Neural progenitor cell (in vitro differentiated cells): ENCODE measurements around the gene PFDN4. TPM values are rescaled to one million over a fixed set of nuclear protein-coding genes. Genes with fewer than 3 reads are reported as not detected.

Source experiments
- DNase-seq: peaks from one replicate; pipeline ENCODE4 v3.0.0-alpha.2; 2016; ENCODE audit warnings: low spot score
- H2AFZ ChIP-seq: fragments of 200-600 bp; sonication (generic); replicated peaks from 2 replicates; pipeline ENCODE4 v1.6.1; 2016; ENCODE audit warnings: antibody characterized with exemption
- H3F3A ChIP-seq: fragments of 200-600 bp; sonication (generic); 2 replicates; pipeline ENCODE4 v1.6.1; 2016; ENCODE audit warnings: antibody characterized with exemption, low read depth
- H3K27ac ChIP-seq: fragments of 200-600 bp; sonication (generic); 2 replicates; pipeline ENCODE4 v1.5.1; 2016; ENCODE audit warnings: mild to moderate bottlenecking
- H3K27me3 ChIP-seq: fragments of 200-600 bp; sonication (generic); 2 replicates; pipeline ENCODE4 v1.6.1; 2016; ENCODE audit warnings: mild to moderate bottlenecking, moderate library complexity
- H3K36me3 ChIP-seq: fragments of 200-600 bp; sonication (generic); 2 replicates; pipeline ENCODE4 v1.5.1; 2016
- H3K4me1 ChIP-seq: fragments of 200-600 bp; sonication (generic); 2 replicates; pipeline ENCODE4 v1.6.1; 2016; ENCODE audit warnings: mixed run types
- H3K4me2 ChIP-seq: fragments of 200-600 bp; sonication (generic); 2 replicates; pipeline ENCODE4 v1.6.1; 2016
- H3K4me3 ChIP-seq: fragments of 200-600 bp; sonication (generic); 2 replicates; pipeline ENCODE4 v1.5.1; 2016
- H3K79me2 ChIP-seq: fragments of 200-600 bp; sonication (generic); 2 replicates; pipeline ENCODE4 v1.6.1; 2016; ENCODE audit warnings: low read depth
- H3K9ac ChIP-seq: fragments of 200-600 bp; sonication (generic); 2 replicates; pipeline ENCODE4 v1.6.1; 2016
- H3K9me3 ChIP-seq: fragments of 200-600 bp; sonication (generic); 2 replicates; pipeline ENCODE4 v1.5.1; 2016; ENCODE audit warnings: low read depth
- H4K20me1 ChIP-seq: fragments of 200-600 bp; sonication (generic); 2 replicates; pipeline ENCODE4 v1.6.1; 2016; ENCODE audit warnings: low read depth
- H3K27ac Mint-ChIP-seq: 3 replicates; pipeline ENCODE4 v1.8.0; 2021; ENCODE audit warnings: mixed read lengths
- H3K27me3 Mint-ChIP-seq: 2 replicates; pipeline ENCODE4 v1.8.0; 2022; ENCODE audit warnings: low read depth, mild to moderate bottlenecking, inconsistent platforms, moderate library complexity, mixed read lengths; ENCODE audit not compliant: insufficient read depth
- H3K36me3 Mint-ChIP-seq: 3 replicates; pipeline ENCODE4 v1.8.0; 2021; ENCODE audit warnings: mixed read lengths
- H3K4me1 Mint-ChIP-seq: 3 replicates; pipeline ENCODE4 v1.8.0; 2021; ENCODE audit warnings: mixed read lengths
- H3K4me3 Mint-ChIP-seq: 3 replicates; pipeline ENCODE4 v1.8.0; 2021; ENCODE audit warnings: mild to moderate bottlenecking, moderate library complexity, mixed read lengths
- H3K9me3 Mint-ChIP-seq: 3 replicates; pipeline ENCODE4 v1.8.0; 2020; ENCODE audit warnings: mixed read lengths
- CTCF ChIP-seq: fragments of 200-600 bp; sonication (generic); IDR thresholded peaks from 2 replicates; pipeline ENCODE4 v1.5.1; 2017; ENCODE audit warnings: antibody characterized with exemption, mild to moderate bottlenecking
- EZH2 ChIP-seq: fragments of 200-600 bp; sonication (generic); IDR thresholded peaks from 2 replicates; pipeline ENCODE4 v1.6.1; 2017; ENCODE audit warnings: antibody characterized with exemption, mild to moderate bottlenecking, moderate library complexity
- EZH2phosphoT487 ChIP-seq: fragments of 200-600 bp; sonication (generic); IDR thresholded peaks from 2 replicates; pipeline ENCODE4 v1.6.1; 2017; ENCODE audit warnings: antibody characterized with exemption
- total RNA-seq: library from RNA; depleted of rRNA; stranded (reverse); fragments of >200 nt; gene quantifications from 2 replicates; pipeline ENCODE4 v1.2.3, GENCODE V29; 2015; ENCODE audit warnings: low replicate concordance

The PFDN4 gene
- total RNA-seq, 1 donor from 2014 or later: 597 TPM

GRCh38 chr20:54228841-54229240, 21.0 kb downstream of the PFDN4 start:
- Mint-ChIP-seq H3K9me3 (peaks cover 6% of the 10 kb centered on the region), H3K4me3 (no peak overlapping the region), H3K27me3 (peaks cover 4% of the 10 kb centered on the region), H3K27ac (no peak overlapping the region), H3K4me1 (peaks cover 4% of the 10 kb centered on the region), H3K36me3 (peaks cover 6% of the 10 kb centered on the region)
- Histone ChIP-seq H3K36me3 (no peaks in the 10 kb centered on the region), H3K9ac (no peak overlapping the region), H4K20me1 (no peaks in the 10 kb centered on the region), H3F3A (peaks cover 7% of the 10 kb centered on the region), H3K9me3 (no peaks in the 10 kb centered on the region), H3K27ac (no peak overlapping the region), H3K79me2 (no peaks in the 10 kb centered on the region), H2AFZ (no peak overlapping the region), H3K4me3 (no peak overlapping the region), H3K4me2 (no peak overlapping the region), H3K27me3 (no peaks in the 10 kb centered on the region), H3K4me1 (peaks cover 8% of the 10 kb centered on the region)
- no peak for TF ChIP-seq EZH2
- TF ChIP-seq CTCF: no peak
- TF ChIP-seq EZH2phosphoT487: no peak
- no peak for DNase-seq

- Mint-ChIP-seq H3K27ac (no peak overlapping the region), H3K27me3 (peaks cover 4% of the 10 kb centered on the region), H3K4me3 (no peak overlapping the region), H3K4me1 (no peaks in the 10 kb centered on the region), H3K9me3 (peaks cover 6% of the 10 kb centered on the region), H3K36me3 (peaks cover 6% of the 10 kb centered on the region)
- Histone ChIP-seq H4K20me1 (no peaks in the 10 kb centered on the region), H3K27me3 (no peaks in the 10 kb centered on the region), H3F3A (no peaks in the 10 kb centered on the region), H3K9ac (no peak overlapping the region), H3K79me2 (no peaks in the 10 kb centered on the region), H3K4me2 (no peak overlapping the region), H3K9me3 (no peaks in the 10 kb centered on the region), H3K4me1 (no peaks in the 10 kb centered on the region), H2AFZ (peak overlapping the region; percentile 15), H3K4me3 (no peak overlapping the region), H3K36me3 (no peaks in the 10 kb centered on the region), H3K27ac (no peak overlapping the region)
- TF ChIP-seq EZH2: no peak
- no peak for TF ChIP-seq CTCF
- TF ChIP-seq EZH2phosphoT487: no peak
- DNase-seq: no peak
These were observed 21.8 kb downstream of the PFDN4 start for GRCh38 chr20:54229566-54230160.

- peaks cover 6% of the 10 kb centered on the region for H3K9me3 Mint-ChIP-seq
- H3K27me3 Mint-ChIP-seq: peaks cover 4% of the 10 kb centered on the region
- H2AFZ ChIP-seq: no peak overlapping the region
- peaks cover 6% of the 10 kb centered on the region for H3K36me3 Mint-ChIP-seq
- no peak overlapping the region for H3K4me2 ChIP-seq
- no peaks in the 10 kb centered on the region for H3K36me3 ChIP-seq
- peaks cover 2% of the 10 kb centered on the region for H3K4me1 Mint-ChIP-seq
- no peaks in the 10 kb centered on the region for H3F3A ChIP-seq
- no peaks in the 10 kb centered on the region for H3K27me3 ChIP-seq
- H3K4me1 ChIP-seq: no peaks in the 10 kb centered on the region
- no peak for DNase-seq
- no peak for TF ChIP-seq EZH2
- TF ChIP-seq EZH2phosphoT487: no peak
- no peak for TF ChIP-seq CTCF
- H3K4me3 ChIP-seq: no peak overlapping the region
- no peak overlapping the region for H3K9ac ChIP-seq
- no peak overlapping the region for H3K4me3 Mint-ChIP-seq
- H4K20me1 ChIP-seq: no peaks in the 10 kb centered on the region
- H3K27ac ChIP-seq: no peak overlapping the region
- H3K27ac Mint-ChIP-seq: peak overlapping the region; percentile 15
- no peaks in the 10 kb centered on the region for H3K9me3 ChIP-seq
- no peaks in the 10 kb centered on the region for H3K79me2 ChIP-seq
These were observed 23.1 kb downstream of the PFDN4 start for GRCh38 chr20:54231036-54231435.
